Fibroblast of lung (primary cell): ENCODE measurements around the gene SWT1. TPM values are rescaled to one million over a fixed set of nuclear protein-coding genes. Genes with fewer than 3 reads are reported as not detected.

Experiments used
- DNase-seq, 2 donors: peaks; one replicate each; pipeline versions ENCODE4 v3.0.0 to v3.0.0-alpha.2; 2010; ENCODE audit warnings: low read depth in 2 of 2
- H2AFZ ChIP-seq: 2 replicates; pipeline ENCODE4 v1.5.1; 2012; ENCODE audit warnings: low read length, control low read depth, inconsistent platforms
- H3K27ac ChIP-seq: 2 replicates; pipeline ENCODE4 v1.5.1; 2011; ENCODE audit warnings: low read length, control low read depth; ENCODE audit not compliant: insufficient read depth
- H3K27me3 ChIP-seq: 2 replicates; pipeline ENCODE4 v1.5.1; 2011; ENCODE audit warnings: mild to moderate bottlenecking, low read length; ENCODE audit not compliant: control insufficient read depth, insufficient read depth
- H3K36me3 ChIP-seq: 2 replicates; pipeline ENCODE4 v1.5.1; 2011; ENCODE audit warnings: low read length; ENCODE audit not compliant: control insufficient read depth, insufficient read depth
- H3K4me1 ChIP-seq: 2 replicates; pipeline ENCODE4 v1.5.1; 2011; ENCODE audit warnings: low read length; ENCODE audit not compliant: control insufficient read depth, insufficient read depth; ENCODE audit errors: extremely low read depth
- H3K4me2 ChIP-seq: 2 replicates; pipeline ENCODE4 v1.5.1; 2011; ENCODE audit warnings: low read length, control low read depth; ENCODE audit not compliant: insufficient read depth; ENCODE audit errors: extremely low read depth
- H3K4me3 ChIP-seq, 4 experiments: fragments of 200-600 bp in 1 of 4; sonication (generic) in 1 of 4; replicated peaks in 1 of 4; 2 replicates each; pipeline ENCODE4 v1.5.1; 2011 to 2016; ENCODE audit warnings: low read length in 4 of 4, low read depth in 3 of 4, mild to moderate bottlenecking in 3 of 4, control low read depth in 2 of 4, inconsistent platforms in 1 of 4, mixed read lengths in 1 of 4; ENCODE audit not compliant: insufficient read depth in 1 of 4; ENCODE audit errors: control extremely low read depth in 1 of 4
- H3K79me2 ChIP-seq: 2 replicates; pipeline ENCODE4 v1.5.1; 2012; ENCODE audit warnings: mild to moderate bottlenecking, low read length, inconsistent platforms; ENCODE audit not compliant: control insufficient read depth, insufficient read depth
- H3K9ac ChIP-seq: 2 replicates; pipeline ENCODE4 v1.5.1; 2011; ENCODE audit warnings: mild to moderate bottlenecking, low read length, control low read depth; ENCODE audit not compliant: insufficient read depth
- H3K9me3 ChIP-seq: 2 replicates; pipeline ENCODE4 v1.5.1; 2012; ENCODE audit warnings: low read depth, low read length; ENCODE audit not compliant: control insufficient read depth, insufficient read depth
- H4K20me1 ChIP-seq: 2 replicates; pipeline ENCODE4 v1.5.1; 2011; ENCODE audit warnings: low read length; ENCODE audit not compliant: control insufficient read depth, insufficient read depth; ENCODE audit errors: extremely low read depth
- CTCF ChIP-seq, 2 donors: IDR thresholded peaks in 1 of 2; conservative IDR thresholded peaks in 1 of 2; 1 replicate in 1 of 2; 2 replicates in 1 of 2; pipeline ENCODE4 v1.5.1; 2011 to 2012; ENCODE audit warnings: low read length in 2 of 2, control low read depth in 1 of 2, inconsistent platforms in 1 of 2, low read depth in 1 of 2, mild to moderate bottlenecking in 1 of 2
- EZH2 ChIP-seq: IDR thresholded peaks from 2 replicates; pipeline ENCODE4 v1.5.1; 2012; ENCODE audit warnings: low read length, control low read depth, mild to moderate bottlenecking; ENCODE audit errors: missing control alignments
- polyA plus RNA-seq, 2 donors: library from polyadenylated mRNA; depleted of rRNA in 1 of 2; stranded (reverse) in 1 of 2; unstranded in 1 of 2; fragments of >200 nt; gene quantifications; 2 replicates each; pipeline ENCODE4 v1.2.1, GENCODE V29; 2011 to 2012; ENCODE audit warnings: missing spikeins in 1 of 2
- total RNA-seq: library from RNA; depleted of rRNA; stranded (reverse); fragments of >200 nt; gene quantifications from 2 replicates; pipeline ENCODE4 v1.2.1, GENCODE V29; 2014

The SWT1 gene
- total and polyA plus RNA-seq, 2 donors (not counting 1 experiment from before 2014, with no cell fraction given) = 3.4 to 8.4 TPM

DNA sequence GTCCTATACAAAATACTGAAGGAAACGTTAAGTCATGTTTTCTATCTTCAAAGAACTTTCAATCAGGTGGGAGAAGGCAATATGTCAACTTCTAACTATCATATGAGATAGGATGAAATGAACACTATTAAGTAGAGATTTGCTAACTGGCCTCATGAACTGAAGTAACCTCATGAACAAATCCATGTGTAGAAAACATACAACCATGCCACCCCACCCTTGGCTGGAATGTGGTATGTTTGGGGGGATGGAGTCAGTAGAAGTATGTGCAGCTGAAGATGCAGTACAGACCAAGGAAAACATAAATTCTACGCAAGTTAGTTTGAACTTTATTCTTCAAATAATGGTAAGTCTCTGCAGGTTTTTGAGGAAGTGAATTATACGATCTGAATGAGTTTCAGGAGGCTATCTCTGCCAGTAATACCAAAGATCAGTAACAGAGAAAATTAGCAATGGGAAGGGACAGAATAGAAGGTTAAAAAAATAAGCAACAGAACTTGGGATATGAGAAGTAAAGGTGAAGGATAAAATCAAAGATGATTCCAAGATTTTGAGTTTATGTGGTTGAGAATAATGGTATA, 4.7 kb upstream of the SWT1 start:
- H3K79me2 ChIP-seq = peaks cover 6% of the 10 kb centered on the region
- TF ChIP-seq CTCF (conservative IDR thresholded peaks at IDR 0.05 in 1 of 2, IDR thresholded peaks at IDR 0.05 in 1 of 2; ENCODE audit: low read depth in 1 of 2, low read length in 2 of 2) = no peak
- TF ChIP-seq EZH2 = no peak
- no peaks in the 10 kb centered on the region for H3K36me3 ChIP-seq
- no peak overlapping the region for H3K4me2 ChIP-seq
- H3K27ac ChIP-seq = no peak overlapping the region
- H3K4me1 ChIP-seq = no peaks in the 10 kb centered on the region
- DNase-seq = peak; percentile 11 to 15
- H3K9ac ChIP-seq = no peak overlapping the region
- H2AFZ ChIP-seq = no peak overlapping the region
- no peaks in the 10 kb centered on the region for H3K9me3 ChIP-seq
- H4K20me1 ChIP-seq = no peaks in the 10 kb centered on the region
- no peak overlapping the region for H3K4me3 ChIP-seq
- no peaks in the 10 kb centered on the region for H3K27me3 ChIP-seq

DNA sequence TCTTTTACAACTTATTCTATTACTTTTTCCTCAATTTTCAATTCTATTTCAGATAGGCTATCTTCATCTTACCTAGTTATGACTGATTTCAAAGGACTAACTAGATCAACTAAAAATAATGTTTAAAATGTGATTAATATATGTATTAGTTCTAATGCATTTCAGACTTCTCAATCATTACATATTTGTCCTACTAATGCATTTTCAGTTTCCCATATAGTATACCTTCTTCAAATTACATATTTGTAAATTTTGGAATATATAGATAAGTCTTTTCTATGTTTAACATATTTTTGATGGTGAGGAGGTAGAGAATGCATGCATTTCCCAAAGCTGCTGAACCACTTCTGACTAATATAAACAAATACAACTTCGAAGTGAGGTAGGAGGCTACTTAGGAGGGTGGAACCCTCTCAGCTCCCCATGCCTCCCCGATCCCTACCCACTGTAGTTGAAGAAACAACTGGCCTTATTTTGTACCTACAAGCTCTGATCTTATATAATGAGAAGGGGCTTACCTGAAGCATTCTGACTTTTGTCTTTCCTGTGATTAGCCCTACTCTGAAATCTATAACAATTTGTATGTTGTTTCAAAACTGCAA, 2.0 kb upstream of the SWT1 start:
- peak overlapping the region; percentile 95 for H3K27ac ChIP-seq
- H3K79me2 ChIP-seq = peaks cover 8% of the 10 kb centered on the region
- DNase-seq = peak; percentile 30 to 51

More for the DNA sequence above, 2.0 kb upstream of the SWT1 start:
- H2AFZ ChIP-seq = no peak overlapping the region
- H3K4me3 ChIP-seq = peak overlapping the region; percentile 82 to 94 (median 91)
- no peaks in the 10 kb centered on the region for H3K36me3 ChIP-seq
- H3K4me1 ChIP-seq = peaks cover 5% of the 10 kb centered on the region
- H3K27me3 ChIP-seq = no peaks in the 10 kb centered on the region
- H4K20me1 ChIP-seq = no peaks in the 10 kb centered on the region
- H3K4me2 ChIP-seq = peak overlapping the region; percentile 93
- TF ChIP-seq CTCF (conservative IDR thresholded peaks at IDR 0.05 in 1 of 2, IDR thresholded peaks at IDR 0.05 in 1 of 2; ENCODE audit: low read depth in 1 of 2, low read length in 2 of 2) = no peak
- no peak for TF ChIP-seq EZH2
- no peaks in the 10 kb centered on the region for H3K9me3 ChIP-seq
- H3K9ac ChIP-seq = no peak overlapping the region
